LHCN-M2 (cell line): ENCODE results near the gene NELFB. TPM values are rescaled to one million over a fixed set of nuclear protein-coding genes. Genes with fewer than 3 reads are reported as not detected.
"Not testable (repeated sequence)": the region's sequence is repeated elsewhere in the genome, so short reads cannot be mapped to it uniquely, and the experiment has no call there.

Source experiments
- DNase-seq: peaks from one replicate; pipeline ENCODE4 v3.0.0-alpha.2; 2012; ENCODE audit warnings: low read depth
- total RNA-seq: library from RNA; depleted of rRNA; stranded (reverse); fragments of >200 nt; gene quantifications from 2 replicates; pipeline ENCODE4 v1.2.3, GENCODE V29; 2014

The NELFB gene
- total RNA-seq, 1 experiment from 2014 or later = 60.7 TPM

DNA sequence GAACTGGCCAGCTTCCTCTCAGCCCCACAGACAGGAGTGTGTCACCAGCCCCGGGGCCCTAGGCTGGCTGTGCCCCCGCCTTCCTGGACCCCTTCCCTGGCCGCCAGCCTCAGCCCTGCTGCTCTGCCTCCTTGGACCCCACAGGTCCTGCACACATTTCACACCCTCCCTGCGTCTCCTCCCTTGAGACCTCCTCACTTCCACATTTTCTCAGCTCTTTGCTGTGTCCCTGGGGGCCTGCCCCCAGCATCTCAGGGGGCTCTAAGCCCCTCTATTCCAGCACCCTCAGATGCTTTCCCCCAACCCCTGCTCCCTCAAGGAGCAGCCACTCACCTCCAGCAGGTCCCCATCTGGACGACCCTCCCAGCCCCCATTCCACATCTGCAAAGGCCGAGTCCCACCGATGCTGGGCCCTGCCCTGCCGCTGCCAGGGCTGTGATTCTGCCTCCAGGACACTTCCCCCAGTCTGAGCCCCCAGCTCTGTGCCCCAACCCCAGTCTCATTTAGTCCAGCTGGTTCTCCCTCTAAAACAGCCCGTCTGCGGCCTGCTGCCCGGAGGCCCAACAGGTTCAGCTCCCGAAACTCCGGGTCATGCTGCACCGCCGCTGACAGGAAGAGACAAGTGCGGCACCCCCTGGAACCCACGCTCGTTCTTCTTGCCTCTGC, 20.2 kb upstream of the NELFB start:
- DNase-seq = no peak

DNA sequence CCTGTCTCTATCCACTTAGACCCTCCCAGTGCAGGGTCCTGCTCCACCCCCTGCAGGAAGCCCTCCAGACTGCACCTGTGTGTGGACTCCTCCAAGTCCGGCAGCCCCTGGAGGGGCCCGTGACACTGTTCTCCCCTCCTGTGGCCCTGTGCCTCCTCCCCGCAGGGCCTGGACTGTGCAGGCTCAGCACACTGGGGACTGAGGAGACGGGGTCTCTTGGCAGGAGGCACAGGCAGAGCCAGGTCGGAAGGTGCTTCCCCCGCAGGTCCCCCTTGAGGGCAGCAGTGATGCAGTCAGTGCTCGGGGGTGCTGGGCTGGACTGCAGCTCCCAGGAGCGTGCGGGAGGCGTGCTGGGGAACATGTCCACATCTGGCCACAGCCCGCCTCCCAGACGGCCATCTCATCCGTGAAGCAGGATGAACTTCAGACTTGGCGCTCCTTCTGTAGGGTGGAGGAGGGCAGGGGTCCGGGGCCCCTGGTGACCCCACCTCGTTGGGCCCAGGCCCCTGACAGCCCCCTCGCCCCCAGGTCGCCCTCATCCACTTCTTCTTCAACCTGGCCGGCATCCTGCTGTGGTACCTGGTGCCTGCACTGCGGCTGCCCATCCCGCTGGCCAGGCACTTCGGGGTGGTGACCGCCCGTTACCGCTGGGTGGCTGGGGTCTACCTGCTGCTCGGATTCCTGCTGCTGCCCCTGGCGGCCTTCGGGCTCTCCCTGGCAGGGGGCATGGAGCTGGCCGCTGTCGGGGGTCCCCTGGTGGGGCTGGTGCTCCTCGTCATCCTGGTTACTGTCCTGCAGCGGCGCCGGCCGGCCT, 19.5 kb upstream of the NELFB start:
- no peak for DNase-seq

DNA sequence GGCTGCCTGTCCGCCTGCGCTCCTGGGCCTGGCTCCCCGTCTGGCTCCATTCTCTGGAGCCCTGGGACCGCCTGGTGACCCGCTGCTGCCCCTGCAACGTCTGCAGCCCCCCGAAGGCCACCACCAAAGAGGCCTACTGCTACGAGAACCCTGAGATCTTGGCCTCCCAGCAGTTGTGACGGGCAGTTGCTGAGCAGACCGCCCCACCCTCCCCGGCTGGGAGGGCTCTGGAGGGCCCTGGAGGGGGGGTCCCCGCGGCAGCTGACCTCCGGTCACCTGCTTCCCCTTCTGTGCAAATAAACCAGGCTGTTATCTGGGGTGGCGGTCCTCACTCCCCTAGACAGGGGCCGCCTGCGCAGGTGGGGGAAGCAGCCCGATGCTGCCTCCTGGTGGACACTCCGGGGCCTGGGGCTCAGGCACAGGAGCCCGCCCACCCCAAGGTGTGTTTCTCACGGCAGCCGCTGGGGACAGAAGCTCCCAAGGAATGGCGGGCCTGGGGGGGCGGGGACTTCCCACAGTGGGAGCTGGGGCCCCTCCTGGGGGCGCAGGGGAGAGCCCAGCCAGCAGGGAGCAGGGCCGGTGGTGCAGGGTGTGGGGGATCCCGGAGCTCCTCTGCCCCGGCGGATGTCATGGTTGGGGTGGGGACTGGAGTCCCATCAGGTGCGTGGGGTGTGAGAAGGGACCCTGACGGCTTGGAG, 18.7 kb upstream of the NELFB start:
- DNase-seq = peak; percentile 63

DNA sequence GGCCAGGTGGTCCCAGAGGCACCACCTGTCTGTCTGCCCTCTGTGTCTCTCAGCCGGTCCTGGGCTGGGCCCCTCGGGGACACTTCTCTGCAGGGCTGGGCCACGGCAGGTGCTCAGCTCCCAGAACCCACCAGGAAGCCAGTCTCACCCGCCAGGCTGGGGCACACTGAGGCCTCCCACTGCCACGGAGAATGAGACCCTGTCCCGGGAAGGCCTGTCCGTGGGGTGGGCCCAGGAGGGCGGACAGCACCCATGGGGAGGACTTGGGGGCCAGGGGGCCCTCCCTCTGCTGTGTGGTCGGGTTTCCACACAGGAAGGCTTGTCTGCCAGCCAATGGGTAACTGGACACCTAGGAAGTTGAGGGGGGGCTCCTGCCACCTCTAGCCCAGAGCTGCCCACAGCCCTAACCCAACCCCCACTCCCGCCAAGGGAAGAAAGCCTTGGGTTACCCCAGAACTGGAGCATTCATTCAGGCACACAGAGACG, 18.1 kb upstream of the NELFB start:
- DNase-seq = no peak

DNA sequence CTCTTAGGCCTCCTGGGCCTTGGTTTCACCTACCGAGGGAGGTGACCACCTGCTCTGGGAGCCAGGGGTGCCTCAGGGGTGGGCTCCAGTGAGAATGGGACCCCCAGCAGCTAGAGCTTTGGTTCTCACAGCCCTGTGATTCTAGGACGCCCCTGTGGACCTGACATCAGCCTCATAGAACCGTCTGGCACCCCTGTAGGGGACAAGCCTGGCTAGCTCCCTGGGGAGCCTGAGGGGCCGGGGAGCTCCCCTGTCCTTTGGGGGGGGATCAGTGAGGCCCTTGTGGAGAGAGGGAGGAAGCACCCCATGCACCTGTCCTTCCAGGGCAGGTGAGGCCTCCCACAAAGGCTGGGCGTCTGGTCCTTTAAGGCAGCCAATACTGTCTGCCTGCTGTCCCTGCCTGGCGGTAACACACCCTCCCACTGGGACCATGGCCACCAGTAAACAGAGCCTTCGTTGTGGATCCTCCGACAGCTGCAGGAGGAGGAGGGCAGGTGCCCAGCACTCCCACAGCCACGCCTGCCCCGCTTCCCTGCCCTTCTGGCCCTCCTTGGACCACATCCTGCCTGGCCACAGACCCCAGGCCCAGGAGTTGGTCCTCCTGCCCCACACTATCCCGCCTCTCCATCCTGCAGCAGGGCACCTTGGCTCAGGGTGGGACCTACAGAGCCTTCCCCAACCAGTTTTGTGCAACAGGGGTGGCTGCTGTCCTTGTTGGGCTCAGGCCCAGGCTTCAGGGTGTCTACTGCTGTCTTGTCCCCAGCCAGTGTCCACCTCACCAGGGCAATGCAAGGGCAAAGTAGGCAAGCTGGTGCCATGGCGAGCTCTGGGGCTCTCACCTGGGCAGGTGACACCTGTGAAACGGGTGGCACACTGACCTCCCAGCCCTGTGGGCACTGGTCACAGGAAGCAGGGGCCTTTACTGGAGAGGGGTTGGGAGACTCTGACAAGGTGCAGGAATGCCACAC, 17.1 kb upstream of the NELFB start:
- DNase-seq = peak; percentile 66

DNA sequence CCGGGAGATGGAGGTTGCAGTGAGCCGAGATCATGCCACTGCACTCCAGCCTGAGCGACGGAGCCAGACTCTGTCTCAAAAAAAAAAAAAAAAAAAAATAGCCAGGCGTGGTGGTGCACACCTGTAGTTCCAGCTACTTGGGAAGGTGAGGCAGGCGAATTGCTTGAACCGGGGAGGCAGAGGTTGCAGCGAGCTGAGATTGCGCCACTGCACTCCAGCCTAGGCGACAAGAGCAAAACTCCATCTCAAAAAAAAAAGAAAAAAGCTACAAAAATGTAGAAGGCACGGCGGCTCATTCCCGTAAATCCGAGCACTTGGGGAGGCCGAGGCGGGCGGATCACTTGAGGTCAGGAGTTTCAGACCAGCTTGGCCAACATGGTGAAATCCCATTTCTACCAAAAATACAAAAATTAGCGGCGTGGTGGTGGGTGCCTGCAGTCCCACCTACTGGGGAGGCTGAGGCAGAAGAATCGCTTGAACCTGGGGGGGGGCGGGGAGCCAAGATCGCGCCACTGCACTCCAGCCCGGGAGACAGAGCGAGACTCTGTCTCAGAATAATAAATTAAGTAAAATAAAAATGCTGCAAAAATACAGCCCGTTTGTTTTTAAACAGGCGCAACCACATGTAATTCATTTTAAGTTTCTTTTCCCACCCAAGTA, 15.5 kb upstream of the NELFB start:
- DNase-seq = not testable (repeated sequence)

DNA sequence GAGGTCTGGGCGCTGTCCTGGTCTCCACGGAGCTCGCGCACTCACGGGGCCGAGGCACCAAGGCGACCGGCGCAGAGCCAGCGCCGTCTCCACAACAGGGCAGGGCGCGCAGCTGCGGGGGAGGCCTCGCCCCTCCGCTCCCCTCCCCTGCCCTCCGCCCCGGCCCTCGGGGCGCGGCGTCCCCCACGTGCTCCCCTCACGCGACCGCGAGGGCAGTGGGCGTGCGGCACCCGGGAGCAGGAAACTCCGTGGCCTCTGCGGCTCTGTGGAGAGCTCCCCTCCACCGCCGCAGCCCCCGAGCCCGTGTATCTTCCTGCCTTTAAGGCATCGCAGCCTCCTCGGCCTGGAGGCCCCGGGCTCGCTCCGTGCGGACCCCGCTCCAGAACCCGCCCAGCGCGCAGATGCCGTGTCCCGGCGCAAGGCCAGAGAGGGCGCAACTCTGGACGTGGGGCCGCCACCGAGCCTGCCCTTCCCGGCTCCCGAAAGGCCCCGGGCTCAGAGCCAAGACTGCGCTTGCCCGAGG, 14.7 kb upstream of the NELFB start:
- peak; percentile 80 for DNase-seq

DNA sequence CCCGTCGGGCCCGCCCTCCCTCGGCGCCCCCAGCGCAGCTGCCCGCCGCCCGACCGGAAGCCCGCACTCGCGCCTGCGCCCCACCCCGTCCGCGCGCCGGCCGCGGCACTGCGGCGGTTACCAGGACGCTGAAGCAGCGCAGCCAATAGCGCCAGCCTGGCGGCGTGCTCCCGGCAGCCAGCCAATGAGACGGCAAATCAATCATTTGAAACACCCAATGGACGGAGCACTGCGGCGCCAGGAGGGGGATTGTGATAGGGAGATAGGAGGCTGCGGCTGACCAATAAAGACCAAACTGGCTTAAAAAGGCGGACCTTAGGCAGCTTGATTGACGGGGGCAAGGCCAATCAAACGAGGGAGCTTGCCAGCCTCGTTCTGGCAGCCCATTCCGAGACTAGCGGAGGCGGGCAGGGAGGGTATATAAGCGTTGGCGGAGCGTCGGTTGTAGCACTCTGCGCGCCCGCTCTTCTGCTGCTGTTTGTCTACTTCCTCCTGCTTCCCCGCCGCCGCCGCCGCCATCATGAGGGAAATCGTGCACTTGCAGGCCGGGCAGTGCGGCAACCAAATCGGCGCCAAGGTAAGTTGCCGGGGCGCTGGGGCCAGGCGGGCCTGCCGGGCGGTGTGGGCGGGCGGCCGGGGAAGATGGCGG, 14.2 kb upstream of the NELFB start, which contains the start of gene TUBB4B:
TSS of gene TUBB4B (plus strand) at position 447 of the 649 bp plus-strand sequence. CDS start at position 521, 74 bp downstream.
- peak; percentile 100 for DNase-seq

DNA sequence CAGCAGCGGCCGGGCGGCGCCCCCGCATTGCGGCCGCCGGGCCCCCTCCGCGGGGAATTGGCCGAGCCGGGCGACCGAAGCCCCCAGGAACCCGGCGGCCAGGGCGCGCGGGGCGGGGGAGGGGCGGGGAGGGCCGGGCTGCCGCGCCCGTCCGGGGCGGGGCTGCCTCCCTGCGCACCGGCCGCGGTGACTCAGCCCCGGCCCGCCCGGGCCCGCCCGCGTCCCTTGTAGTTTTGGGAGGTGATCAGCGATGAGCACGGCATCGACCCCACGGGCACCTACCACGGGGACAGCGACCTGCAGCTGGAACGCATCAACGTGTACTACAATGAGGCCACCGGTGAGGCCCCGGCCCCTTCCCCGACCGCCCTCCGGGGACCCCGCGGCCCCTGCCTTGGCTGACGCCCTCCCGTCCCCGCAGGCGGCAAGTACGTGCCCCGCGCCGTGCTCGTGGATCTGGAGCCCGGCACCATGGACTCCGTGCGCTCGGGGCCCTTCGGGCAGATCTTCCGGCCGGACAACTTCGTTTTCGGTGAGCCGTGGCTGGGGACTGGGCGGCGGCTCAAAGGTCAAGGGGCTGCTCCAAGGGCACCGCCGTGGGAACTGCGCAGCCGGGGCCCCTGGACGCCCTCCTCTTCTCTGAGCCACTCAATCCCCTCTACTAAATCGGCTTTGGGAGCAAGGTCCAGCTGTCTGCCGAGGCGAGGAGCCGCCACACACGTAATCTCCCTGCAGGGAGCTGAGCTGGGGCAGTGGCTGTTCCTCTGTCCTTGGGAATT, 13.4 kb upstream of the NELFB start:
- DNase-seq = peak; percentile 35

DNA sequence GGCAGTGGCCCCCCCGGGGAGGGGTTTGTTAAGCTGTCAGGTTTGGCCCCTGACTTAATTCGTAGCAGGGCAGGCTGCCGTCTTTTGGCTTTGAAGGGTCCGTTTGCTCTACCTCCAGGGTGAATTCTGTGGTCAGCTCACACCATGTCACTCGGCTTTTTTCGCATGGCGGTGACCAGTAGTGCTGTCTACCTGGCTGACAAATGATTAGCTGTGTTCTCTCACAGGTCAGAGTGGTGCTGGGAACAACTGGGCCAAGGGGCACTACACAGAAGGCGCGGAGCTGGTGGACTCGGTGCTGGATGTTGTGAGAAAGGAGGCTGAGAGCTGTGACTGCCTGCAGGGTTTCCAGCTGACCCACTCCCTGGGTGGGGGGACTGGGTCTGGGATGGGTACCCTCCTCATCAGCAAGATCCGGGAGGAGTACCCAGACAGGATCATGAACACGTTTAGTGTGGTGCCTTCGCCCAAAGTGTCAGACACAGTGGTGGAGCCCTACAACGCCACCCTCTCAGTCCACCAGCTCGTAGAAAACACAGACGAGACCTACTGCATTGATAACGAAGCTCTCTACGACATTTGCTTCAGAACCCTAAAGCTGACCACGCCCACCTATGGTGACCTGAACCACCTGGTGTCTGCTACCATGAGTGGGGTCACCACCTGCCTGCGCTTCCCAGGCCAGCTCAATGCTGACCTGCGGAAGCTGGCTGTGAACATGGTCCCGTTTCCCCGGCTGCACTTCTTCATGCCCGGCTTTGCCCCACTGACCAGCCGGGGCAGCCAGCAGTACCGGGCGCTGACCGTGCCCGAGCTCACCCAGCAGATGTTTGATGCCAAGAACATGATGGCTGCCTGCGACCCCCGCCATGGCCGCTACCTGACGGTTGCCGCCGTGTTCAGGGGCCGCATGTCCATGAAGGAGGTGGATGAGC, 12.6 kb upstream of the NELFB start:
- no peak for DNase-seq

DNA sequence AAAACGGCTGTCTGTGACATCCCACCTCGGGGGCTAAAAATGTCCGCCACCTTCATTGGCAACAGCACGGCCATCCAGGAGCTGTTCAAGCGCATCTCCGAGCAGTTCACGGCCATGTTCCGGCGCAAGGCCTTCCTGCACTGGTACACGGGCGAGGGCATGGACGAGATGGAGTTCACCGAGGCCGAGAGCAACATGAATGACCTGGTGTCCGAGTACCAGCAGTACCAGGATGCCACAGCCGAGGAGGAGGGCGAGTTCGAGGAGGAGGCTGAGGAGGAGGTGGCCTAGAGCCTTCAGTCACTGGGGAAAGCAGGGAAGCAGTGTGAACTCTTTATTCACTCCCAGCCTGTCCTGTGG, 11.9 kb upstream of the NELFB start:
- DNase-seq = not testable (repeated sequence)

DNA sequence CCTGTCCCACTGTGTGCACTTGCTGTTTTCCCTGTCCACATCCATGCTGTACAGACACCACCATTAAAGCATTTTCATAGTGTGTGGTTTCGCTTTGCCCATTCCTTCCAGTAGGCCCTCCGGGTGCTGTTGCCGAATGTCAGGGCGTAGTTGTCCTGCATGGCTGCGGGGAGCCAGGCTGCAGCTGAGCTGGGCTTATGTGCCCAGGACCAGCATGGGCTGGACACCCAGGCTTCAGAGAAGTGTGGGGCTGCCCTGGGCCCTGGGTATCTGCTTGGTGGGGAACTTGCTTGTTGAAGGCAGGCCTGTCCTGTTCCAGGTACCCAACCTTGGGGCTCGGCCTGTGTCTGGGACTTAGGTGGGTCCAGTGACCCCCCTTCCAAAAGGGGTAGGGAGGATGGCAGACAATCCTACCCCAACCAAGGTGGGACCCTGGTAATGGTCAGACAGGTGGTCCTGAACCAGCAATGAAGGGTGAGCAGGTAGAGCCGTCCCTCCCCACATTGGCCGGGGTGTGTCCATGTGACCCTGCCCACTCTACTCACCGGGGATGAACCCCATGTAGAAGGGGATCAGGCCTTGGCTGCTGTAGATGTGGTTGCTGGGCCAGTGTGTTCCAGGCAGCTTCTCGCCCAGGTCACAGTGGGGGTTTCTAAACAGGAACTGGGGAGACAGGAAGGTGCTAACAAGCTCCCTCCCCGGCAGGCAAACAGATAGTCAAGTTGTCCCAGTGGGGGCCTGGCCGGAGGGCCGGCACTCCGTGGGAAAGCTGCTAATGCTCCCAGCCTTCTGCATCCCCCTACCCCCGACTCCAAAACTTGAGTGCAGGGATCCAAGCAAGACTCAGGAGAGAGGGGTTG, 11.3 kb upstream of the NELFB start:
- no peak for DNase-seq

DNA sequence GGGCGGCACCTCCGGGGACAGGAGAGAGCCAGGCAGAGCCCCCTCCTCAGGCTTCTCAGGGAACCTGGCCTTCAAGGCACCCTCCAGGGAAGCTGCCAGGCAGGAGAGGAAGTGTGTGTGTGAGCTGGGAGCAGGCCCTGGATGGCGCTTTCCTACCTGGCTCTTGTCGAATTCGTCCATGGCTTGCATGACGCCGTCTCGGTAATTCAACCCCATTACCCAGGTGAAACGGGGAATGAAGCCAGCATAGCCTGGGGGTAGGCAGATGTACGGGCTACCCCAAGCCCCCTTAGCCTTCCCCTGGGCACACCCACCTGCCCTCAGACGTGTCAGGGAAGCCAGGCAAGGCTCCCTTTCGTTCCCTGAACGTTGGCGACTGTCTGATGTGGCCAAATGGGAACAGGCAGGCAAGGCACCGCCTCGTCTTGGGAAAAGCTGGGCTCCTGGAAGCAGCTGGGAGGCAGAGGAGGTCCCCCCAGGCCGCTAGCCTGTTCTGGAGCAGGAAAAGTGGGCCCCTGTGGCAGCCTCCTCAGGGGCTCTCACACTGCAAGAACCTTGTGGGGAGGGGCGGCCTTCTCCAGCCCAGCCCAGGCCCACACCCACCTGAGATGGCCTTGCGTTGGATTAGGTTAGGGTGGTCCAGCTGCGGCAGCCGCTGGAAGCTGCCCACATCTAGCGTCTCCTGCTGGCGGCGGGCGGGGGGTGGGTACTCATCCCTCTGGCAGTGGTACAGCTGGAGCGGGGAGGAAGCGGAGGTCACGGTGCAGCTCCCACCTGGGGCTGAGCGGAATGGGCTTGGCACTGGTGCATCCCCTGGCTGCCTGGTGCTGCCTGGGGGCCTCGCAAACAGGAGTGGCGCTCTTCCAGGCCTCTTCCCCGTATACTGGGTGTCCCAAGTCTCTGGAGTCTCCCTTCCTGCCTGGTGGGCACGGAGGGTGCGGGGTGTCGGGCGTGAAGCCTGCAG, 10.4 kb upstream of the NELFB start:
- no peak for DNase-seq

DNA sequence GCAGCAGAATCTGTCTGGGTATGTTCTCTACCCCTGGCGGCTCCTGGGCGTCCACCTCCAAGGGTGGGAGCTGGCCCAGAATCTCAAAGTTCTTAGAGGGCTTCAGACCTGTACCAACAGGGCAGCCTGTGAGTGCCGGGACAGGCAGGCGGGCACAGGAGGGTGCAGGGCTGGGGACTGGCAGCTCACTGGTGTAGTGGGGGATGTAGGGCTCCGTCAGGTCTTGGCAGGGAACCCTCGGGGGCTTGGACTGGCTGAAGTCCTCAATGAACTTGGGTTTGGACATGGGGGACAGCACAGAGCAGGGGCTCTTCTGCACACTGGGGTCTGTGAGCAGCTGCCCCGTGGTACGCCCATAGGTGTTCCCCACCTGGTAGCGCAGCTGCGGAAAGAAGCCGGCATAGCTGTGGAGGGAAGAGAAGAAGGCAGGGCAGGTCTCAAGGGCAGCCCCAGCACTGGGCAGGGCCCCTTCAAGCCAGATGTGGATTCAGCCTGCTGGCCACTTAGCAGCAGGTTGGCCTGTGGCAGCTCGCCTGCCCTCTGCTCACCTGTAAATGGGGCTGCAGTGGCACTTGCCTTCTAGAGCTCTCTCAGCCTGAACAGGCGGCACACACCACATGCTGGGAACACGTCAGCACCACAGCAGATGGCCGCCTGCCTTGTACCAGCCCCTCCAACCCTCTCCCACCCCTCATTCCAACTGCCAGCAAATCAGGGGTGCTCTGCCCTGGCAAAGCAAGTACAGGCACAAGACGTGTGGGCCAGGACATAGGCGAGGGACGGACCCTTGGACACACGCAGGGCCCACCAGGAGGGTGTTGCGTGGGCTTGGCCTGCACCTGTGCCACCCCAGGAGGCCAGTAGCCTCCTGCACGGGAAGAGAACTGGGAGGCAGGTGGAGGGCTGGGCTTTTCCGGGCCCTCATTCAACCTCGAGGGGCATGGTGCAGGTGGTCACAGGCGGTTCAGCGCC, 9.4 kb upstream of the NELFB start:
- DNase-seq = no peak
